SK-N-SH treated with all-trans-retinoic acid at 6 μM for 48 hours (cell line): ENCODE measurements around the gene CASZ1.

Experiments used
- ATAC-seq: fragments of 200-7000 bp; cut with Tn5 transposase; 3 replicates; pipeline ENCODE4 v1.9.1; 2020; ENCODE audit warnings: mild to moderate bottlenecking, moderate library complexity
- ARNTL ChIP-seq: fragments of 450-650 bp; formaldehyde crosslinking; IDR thresholded peaks from 2 replicates; pipeline ENCODE4 v1.5.0; 2020; ENCODE audit warnings: low read depth, mild to moderate bottlenecking, moderate library complexity, borderline replicate concordance
- BACH2 ChIP-seq: fragments of 250-450 bp; sonication (Bioruptor Pico); IDR thresholded peaks from 2 replicates; pipeline ENCODE4 v1.9.0; 2021; ENCODE audit warnings: mild to moderate bottlenecking, borderline replicate concordance
- CREB5 ChIP-seq: fragments of 250-450 bp; sonication (Bioruptor Pico); IDR thresholded peaks from 2 replicates; pipeline ENCODE4 v1.5.1; 2020; ENCODE audit warnings: low read depth, mild to moderate bottlenecking, moderate library complexity
- CSDC2 ChIP-seq: fragments of 250-450 bp; sonication (Bioruptor Pico); IDR thresholded peaks from 2 replicates; pipeline ENCODE4 v1.5.0; 2020; ENCODE audit warnings: mild to moderate bottlenecking, moderate library complexity
- ESRRG ChIP-seq: fragments of 250-450 bp; sonication (Bioruptor Pico); IDR thresholded peaks from 2 replicates; pipeline ENCODE4 v1.6.1; 2021; ENCODE audit warnings: mild to moderate bottlenecking
- GLIS3 ChIP-seq: fragments of 250-450 bp; sonication (Bioruptor Pico); IDR thresholded peaks from 2 replicates; pipeline ENCODE4 v1.5.0; 2020; ENCODE audit warnings: mild to moderate bottlenecking, moderate library complexity
- ISL1 ChIP-seq: fragments of 250-450 bp; sonication (Bioruptor Pico); IDR thresholded peaks from 2 replicates; pipeline ENCODE4 v2.1.2; 2022; ENCODE audit warnings: mild to moderate bottlenecking, moderate library complexity
- OSR1 ChIP-seq: fragments of 250-450 bp; sonication (Bioruptor Pico); IDR thresholded peaks from 2 replicates; pipeline ENCODE4 v1.8.0; 2022; ENCODE audit warnings: moderate library complexity, mild to moderate bottlenecking, inconsistent platforms
- PPARA ChIP-seq: fragments of 250-450 bp; sonication (Bioruptor Pico); IDR thresholded peaks from 2 replicates; pipeline ENCODE4 v1.5.0; 2020; ENCODE audit warnings: mild to moderate bottlenecking, borderline replicate concordance
- RARB ChIP-seq: fragments of 250-450 bp; sonication (Bioruptor Pico); IDR thresholded peaks from 2 replicates; pipeline ENCODE4 v1.8.0; 2021; ENCODE audit warnings: mild to moderate bottlenecking, moderate library complexity
- SNAI2 ChIP-seq: fragments of 250-450 bp; sonication (Bioruptor Pico); IDR thresholded peaks from 2 replicates; pipeline ENCODE4 v1.5.0; 2020; ENCODE audit warnings: mild to moderate bottlenecking, moderate library complexity
- TCF4 ChIP-seq: fragments of 250-450 bp; sonication (Bioruptor Pico); IDR thresholded peaks from 2 replicates; pipeline ENCODE4 v1.8.0; 2021; ENCODE audit warnings: mild to moderate bottlenecking, moderate library complexity, borderline replicate concordance
- TOX ChIP-seq: fragments of 250-450 bp; sonication (Bioruptor Pico); IDR thresholded peaks from 2 replicates; pipeline ENCODE4 v1.8.0; 2021; ENCODE audit warnings: mild to moderate bottlenecking, moderate library complexity, borderline replicate concordance
- ZC3H10 ChIP-seq: fragments of 250-450 bp; sonication (Bioruptor Pico); IDR thresholded peaks from 2 replicates; pipeline ENCODE4 v1.5.1; 2021; ENCODE audit warnings: mild to moderate bottlenecking, moderate library complexity
- ZFP3 ChIP-seq: fragments of 250-450 bp; sonication (Bioruptor Pico); IDR thresholded peaks from 2 replicates; pipeline ENCODE4 v1.5.0; 2020; ENCODE audit warnings: mild to moderate bottlenecking, moderate library complexity
- ZFP30 ChIP-seq: fragments of 450-650 bp; formaldehyde crosslinking; IDR thresholded peaks from 2 replicates; pipeline ENCODE4 v1.5.0; 2022; ENCODE audit warnings: mild to moderate bottlenecking, moderate library complexity
- ZNF565 ChIP-seq: fragments of 450-650 bp; formaldehyde crosslinking; conservative IDR thresholded peaks from 2 replicates; pipeline ENCODE4 v1.5.0; 2020; ENCODE audit warnings: low read depth, mild to moderate bottlenecking, moderate library complexity
- ZNF70 ChIP-seq: fragments of 450-650 bp; formaldehyde crosslinking; IDR thresholded peaks from 2 replicates; pipeline ENCODE4 v1.5.0; 2020; ENCODE audit warnings: mild to moderate bottlenecking, moderate library complexity
- ZNF8 ChIP-seq: fragments of 450-650 bp; formaldehyde crosslinking; IDR thresholded peaks from 2 replicates; pipeline ENCODE4 v1.5.0; 2020; ENCODE audit warnings: mild to moderate bottlenecking, moderate library complexity
- TF ChIP-seq, protein P1 (sequence below): fragments of 250-450 bp; sonication (Bioruptor Pico); IDR thresholded peaks from 2 replicates; pipeline ENCODE4 v1.8.0; 2020; ENCODE audit warnings: mild to moderate bottlenecking, moderate library complexity, borderline replicate concordance

CASZ1 gene

DNA sequence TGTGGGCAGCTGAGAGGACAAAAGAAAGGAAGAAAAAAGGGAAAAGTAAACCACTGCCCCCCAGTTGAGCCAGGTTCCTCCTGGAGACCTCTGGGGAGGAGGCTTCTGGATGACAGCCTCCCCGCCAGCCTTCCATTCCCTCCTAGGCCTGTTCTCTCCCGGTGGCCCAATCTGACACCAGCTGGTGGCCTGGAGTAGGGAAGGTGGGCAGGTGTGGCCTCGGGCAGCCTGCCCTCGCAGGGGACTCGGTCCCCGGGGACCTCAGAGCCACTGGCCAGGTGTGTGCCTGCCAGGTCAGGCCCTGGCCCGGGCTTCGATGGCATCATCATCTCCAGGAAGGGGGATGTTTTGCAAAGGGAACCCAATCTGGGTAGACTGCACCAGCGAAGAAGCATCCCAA is 159.0 kb downstream of the CASZ1 start:
- no peak for ATAC-seq
- TF ChIP-seq ESRRG (CRISPR knock-in tag): no peak
- no peak for TF ChIP-seq ARNTL (CRISPR knock-in tag)
- no peak for TF ChIP-seq ISL1 (CRISPR knock-in tag)
- TF ChIP-seq PPARA (CRISPR knock-in tag): no peak
- TF ChIP-seq RARB: no peak
- no peak for TF ChIP-seq TCF4 (CRISPR knock-in tag)
- no peak for TF ChIP-seq BACH2 (CRISPR knock-in tag)
- no peak for TF ChIP-seq ZFP3 (CRISPR knock-in tag)
- no peak for TF ChIP-seq ZNF565 (CRISPR knock-in tag)
- TF ChIP-seq ZC3H10: no peak
- TF ChIP-seq, protein P1, sequence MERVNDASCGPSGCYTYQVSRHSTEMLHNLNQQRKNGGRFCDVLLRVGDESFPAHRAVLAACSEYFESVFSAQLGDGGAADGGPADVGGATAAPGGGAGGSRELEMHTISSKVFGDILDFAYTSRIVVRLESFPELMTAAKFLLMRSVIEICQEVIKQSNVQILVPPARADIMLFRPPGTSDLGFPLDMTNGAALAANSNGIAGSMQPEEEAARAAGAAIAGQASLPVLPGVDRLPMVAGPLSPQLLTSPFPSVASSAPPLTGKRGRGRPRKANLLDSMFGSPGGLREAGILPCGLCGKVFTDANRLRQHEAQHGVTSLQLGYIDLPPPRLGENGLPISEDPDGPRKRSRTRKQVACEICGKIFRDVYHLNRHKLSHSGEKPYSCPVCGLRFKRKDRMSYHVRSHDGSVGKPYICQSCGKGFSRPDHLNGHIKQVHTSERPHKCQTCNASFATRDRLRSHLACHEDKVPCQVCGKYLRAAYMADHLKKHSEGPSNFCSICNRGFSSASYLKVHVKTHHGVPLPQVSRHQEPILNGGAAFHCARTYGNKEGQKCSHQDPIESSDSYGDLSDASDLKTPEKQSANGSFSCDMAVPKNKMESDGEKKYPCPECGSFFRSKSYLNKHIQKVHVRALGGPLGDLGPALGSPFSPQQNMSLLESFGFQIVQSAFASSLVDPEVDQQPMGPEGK: no peak

GRCh38 chr1:10635992-10636391 is 160.5 kb downstream of the CASZ1 start:
- ATAC-seq: no peak
- no peak for TF ChIP-seq PPARA (CRISPR knock-in tag)
- TF ChIP-seq ARNTL (CRISPR knock-in tag): no peak
- no peak for TF ChIP-seq ZFP3 (CRISPR knock-in tag)
- TF ChIP-seq OSR1 (CRISPR knock-in tag): no peak
- TF ChIP-seq ZFP30 (CRISPR knock-in tag): no peak
- TF ChIP-seq CSDC2: no peak
- TF ChIP-seq ZC3H10: no peak
- no peak for TF ChIP-seq TCF4 (CRISPR knock-in tag)

DNA sequence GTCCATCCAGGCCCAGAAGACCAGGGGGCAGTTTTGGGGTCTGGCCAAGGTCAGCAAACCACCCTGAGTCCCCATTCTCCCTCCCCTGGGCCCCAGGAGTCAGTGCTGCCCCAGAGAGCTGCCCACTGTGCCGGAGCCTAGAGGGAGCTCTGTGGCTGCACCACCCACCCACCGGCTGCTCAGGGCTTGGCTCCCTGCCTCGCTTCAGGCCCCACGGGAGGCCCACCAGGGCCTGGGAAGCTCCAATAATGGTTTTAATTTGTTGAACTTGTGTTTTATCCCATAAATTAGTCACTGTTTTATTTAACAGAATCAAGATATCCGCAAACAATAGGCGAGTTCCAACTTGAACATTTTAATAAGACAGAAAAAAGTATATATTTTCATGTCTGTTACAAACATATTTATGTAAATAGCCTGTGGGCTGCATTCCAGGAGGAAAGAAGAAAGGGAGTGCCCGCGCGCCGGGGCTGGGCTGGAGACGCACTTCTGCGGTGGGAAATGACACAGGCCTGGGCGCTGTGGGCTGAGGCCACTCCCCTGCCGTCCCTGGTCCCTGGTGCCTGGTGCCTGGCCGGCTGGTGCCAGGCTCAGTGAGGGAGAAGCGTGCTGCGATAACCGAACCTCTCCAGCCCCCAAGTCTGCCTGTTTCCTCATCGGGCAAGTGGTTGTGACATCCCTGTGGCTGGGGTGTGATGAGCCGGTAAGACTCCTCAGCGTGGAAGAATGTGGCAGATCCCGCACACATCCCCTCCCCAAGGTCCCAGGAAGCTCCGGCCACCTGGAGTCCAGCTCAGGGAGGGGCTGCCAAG is 161.2 kb downstream of the CASZ1 start:
- TF ChIP-seq BACH2 (CRISPR knock-in tag) (no peak), SNAI2 (CRISPR knock-in tag) (no peak), PPARA (CRISPR knock-in tag) (no peak), ZNF565 (CRISPR knock-in tag) (no peak), OSR1 (CRISPR knock-in tag) (no peak), ISL1 (CRISPR knock-in tag) (no peak), ZFP3 (CRISPR knock-in tag) (no peak), ZNF70 (CRISPR knock-in tag) (no peak), ESRRG (CRISPR knock-in tag) (no peak), TCF4 (CRISPR knock-in tag) (no peak), TOX (CRISPR knock-in tag) (no peak), ZNF8 (CRISPR knock-in tag) (no peak), GLIS3 (no peak), CREB5 (CRISPR knock-in tag) (no peak), RARB (no peak)
- TF ChIP-seq, protein P1: no peak

DNA sequence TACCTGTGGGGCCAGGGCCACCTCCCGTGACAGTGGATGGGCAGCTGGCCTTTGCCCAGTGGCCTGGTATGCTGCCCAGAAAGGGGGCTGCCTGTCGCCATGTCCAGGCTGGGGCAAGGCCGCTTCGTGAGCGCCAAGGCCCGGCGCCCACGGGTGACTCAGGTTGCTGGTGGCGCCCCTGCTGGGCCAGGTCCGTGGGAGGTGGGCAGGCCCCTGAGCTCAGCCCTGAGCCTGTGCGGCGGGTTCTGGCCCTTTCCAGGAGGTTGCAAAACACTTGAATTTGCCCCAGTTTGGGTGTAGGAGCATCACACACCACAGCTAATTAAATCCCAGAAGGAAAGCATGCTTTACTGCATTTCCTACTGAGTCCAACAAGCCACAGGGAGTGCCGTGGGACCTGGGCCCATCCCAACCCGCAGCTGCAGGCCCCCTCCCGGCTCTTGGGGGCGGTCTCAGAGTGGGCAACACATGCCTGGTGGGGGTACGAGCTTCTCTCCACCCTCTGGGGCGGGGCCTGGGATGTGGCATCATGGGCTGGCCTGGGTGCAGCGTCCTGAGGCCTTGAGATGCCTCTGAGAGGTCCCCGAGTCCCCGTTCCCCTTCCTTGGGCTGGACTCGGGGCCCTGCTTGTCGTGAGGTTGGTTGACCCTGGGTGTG is 161.9 kb downstream of the CASZ1 start:
- no peak for ATAC-seq
- TF ChIP-seq ISL1 (CRISPR knock-in tag) (no peak), ZNF8 (CRISPR knock-in tag) (no peak), ZNF70 (CRISPR knock-in tag) (no peak), CREB5 (CRISPR knock-in tag) (no peak), OSR1 (CRISPR knock-in tag) (no peak), ZNF565 (CRISPR knock-in tag) (no peak), CSDC2 (no peak)
- TF ChIP-seq, protein P1: no peak

More for the DNA sequence above, 161.2 kb downstream of the CASZ1 start:
- 0 out of 3 replicates have a peak, but pooled peaks have one; percentile 11 for ATAC-seq
